Measurements from ENCODE around the gene MED20. TPM values are rescaled to one million over a fixed set of nuclear protein-coding genes. Genes with fewer than 3 reads are reported as not detected.

MED20 gene
- total RNA-seq, 1 experiment from 2014 or later = 31.8 TPM

GRCh38 chr6:41939848-41940758, 19.2 kb upstream of the MED20 start:
- POLR2A ChIA-PET (ENCODE audit: low non-redundant PET) = no interaction called here
- peaks cover 27% of the 10 kb centered on the region for H3K4me1 ChIP-seq (ENCODE audit: insufficient read depth, low read length, poor library complexity, severe bottlenecking)
- no peaks in the 10 kb centered on the region for H3K9me3 ChIP-seq (ENCODE audit: low read depth, low read length, poor library complexity, severe bottlenecking)
- H3K27ac ChIP-seq (ENCODE audit: low read depth, low read length, poor library complexity, severe bottlenecking) = peak overlapping the region; percentile 46
- intact Hi-C loops (cut with micrococcal nuclease; ENCODE audit: unreplicated experiment) = loop anchor here (2.0 to 5.0 kb wide), 3 partner anchors 105 to 227 kb away; partner anchors contain the start of gene TOMM6
- H3K27me3 ChIP-seq (replicated peaks; ENCODE audit: insufficient read depth, low read depth, low read length, poor library complexity) = no peaks in the 10 kb centered on the region
- TF ChIP-seq CTCF (conservative IDR thresholded peaks at IDR 0.05; ENCODE audit: low read depth, low read length) = no peak
- no peak for TF ChIP-seq EZH2 (IDR thresholded peaks at IDR 0.05; ENCODE audit: borderline replicate concordance, low read depth, low read length, poor library complexity, severe bottlenecking)
- BruUV-seq (replicated peaks) = no TSS peak
- CTCF ChIA-PET = no interaction called here
- H3K36me3 ChIP-seq (ENCODE audit: insufficient read depth, low read length, poor library complexity, severe bottlenecking) = peaks cover under 1% of the 10 kb centered on the region
- H3K4me3 ChIP-seq (ENCODE audit: low read depth, low read length, poor library complexity, severe bottlenecking) = peak overlapping the region; percentile 74
- no peak for DNase-seq (ENCODE audit: low spot score)

- CTCF ChIA-PET = interaction anchor here (1.8 kb wide), 1 partner anchor 18 kb away, joined by 6 read pairs; the partner anchor contains the start of genes BYSL and MED20
- POLR2A ChIA-PET (ENCODE audit: low non-redundant PET) = interaction anchor here (0.6 kb wide), 1 partner anchor 475 kb away, joined by 3 read pairs; no protein-coding TSS in a partner anchor
- BruUV-seq (replicated peaks) = no TSS peak
- intact Hi-C loops (cut with micrococcal nuclease; ENCODE audit: unreplicated experiment) = loop anchor here (5.0 kb wide), 1 partner anchor 152 kb away; the partner anchor contains the start of gene TOMM6
- Histone ChIP-seq H3K9me3 (ENCODE audit: low read depth, low read length, poor library complexity, severe bottlenecking) (no peaks in the 10 kb centered on the region), H3K27me3 (replicated peaks; ENCODE audit: insufficient read depth, low read depth, low read length, poor library complexity) (no peaks in the 10 kb centered on the region), H3K4me3 (ENCODE audit: low read depth, low read length, poor library complexity, severe bottlenecking) (no peak overlapping the region), H3K4me1 (ENCODE audit: insufficient read depth, low read length, poor library complexity, severe bottlenecking) (peaks cover 27% of the 10 kb centered on the region), H3K36me3 (ENCODE audit: insufficient read depth, low read length, poor library complexity, severe bottlenecking) (peaks cover 8% of the 10 kb centered on the region), H3K27ac (ENCODE audit: low read depth, low read length, poor library complexity, severe bottlenecking) (peak overlapping the region; percentile 46)
- DNase-seq (ENCODE audit: low spot score) = no peak
- TF ChIP-seq EZH2 (IDR thresholded peaks at IDR 0.05; ENCODE audit: borderline replicate concordance, low read depth, low read length, poor library complexity, severe bottlenecking) = no peak
- TF ChIP-seq CTCF (conservative IDR thresholded peaks at IDR 0.05; ENCODE audit: low read depth, low read length) = no peak
Observed at GRCh38 chr6:41939176-41939847, 18.4 kb upstream of the MED20 start.

- BruUV-seq (replicated peaks) = no TSS peak
- Histone ChIP-seq H3K36me3 (ENCODE audit: insufficient read depth, low read length, poor library complexity, severe bottlenecking) (peaks cover 14% of the 10 kb centered on the region), H3K27ac (ENCODE audit: low read depth, low read length, poor library complexity, severe bottlenecking) (peak overlapping the region; percentile 24), H3K27me3 (replicated peaks; ENCODE audit: insufficient read depth, low read depth, low read length, poor library complexity) (no peaks in the 10 kb centered on the region), H3K4me1 (ENCODE audit: insufficient read depth, low read length, poor library complexity, severe bottlenecking) (peaks cover 27% of the 10 kb centered on the region), H3K4me3 (ENCODE audit: low read depth, low read length, poor library complexity, severe bottlenecking) (no peak overlapping the region), H3K9me3 (ENCODE audit: low read depth, low read length, poor library complexity, severe bottlenecking) (no peaks in the 10 kb centered on the region)
- ChIA-PET CTCF (interaction anchor here (1.8 kb wide), 1 partner anchor 18 kb away, joined by 6 read pairs; the partner anchor contains the start of genes BYSL and MED20), POLR2A (ENCODE audit: low non-redundant PET) (interaction anchor here (0.6 kb wide), 1 partner anchor 475 kb away, joined by 3 read pairs; no protein-coding TSS in a partner anchor)
- no peak for TF ChIP-seq EZH2 (IDR thresholded peaks at IDR 0.05; ENCODE audit: borderline replicate concordance, low read depth, low read length, poor library complexity, severe bottlenecking)
- no peak for TF ChIP-seq CTCF (conservative IDR thresholded peaks at IDR 0.05; ENCODE audit: low read depth, low read length)
- intact Hi-C loops (cut with micrococcal nuclease; ENCODE audit: unreplicated experiment) = loop anchor here (5.0 kb wide), 1 partner anchor 151 kb away; the partner anchor contains the start of gene TOMM6
- no peak for DNase-seq (ENCODE audit: low spot score)
Observed at GRCh38 chr6:41938590-41939175, 17.7 kb upstream of the MED20 start.

Measured in A673 (cell line).